Stimulated activated CD4-positive, alpha-beta T cell treated with anti-CD3 and anti-CD28 coated beads, Interleukin-1b, Interleukin-23, amount 100 ng/mL, for 1 hour (primary cell): Measurements from ENCODE around the gene PRR16.

Experiments
- DNase-seq, 2 donors: peaks; one replicate each; pipeline ENCODE4 v3.0.0-alpha.2; 2020; ENCODE audit warnings: low read depth in 2 of 2

Gene PRR16

GRCh38 chr5:120463006-120463680 lies 957 bp upstream of the PRR16 start:
- no peak for DNase-seq

- DNase-seq, result no peak
These were observed 731 bp downstream of the PRR16 start for GRCh38 chr5:120464627-120465435.

- no peak for DNase-seq
These were observed 1.4 kb downstream of the PRR16 start for GRCh38 chr5:120465436-120465961.

GRCh38 chr5:120466341-120467006 lies 2.4 kb downstream of the PRR16 start:
- no peak for DNase-seq

- no peak for DNase-seq
These were observed 7.9 kb downstream of the PRR16 start for GRCh38 chr5:120471971-120472370.

GRCh38 chr5:120472911-120473310 lies 8.8 kb downstream of the PRR16 start:
- no peak for DNase-seq

GRCh38 chr5:120473332-120473731 lies 9.2 kb downstream of the PRR16 start:
- no peak for DNase-seq

GRCh38 chr5:120476063-120476462 lies 12.0 kb downstream of the PRR16 start:
- DNase-seq, result no peak

GRCh38 chr5:120479066-120479465 lies 15.0 kb downstream of the PRR16 start:
- DNase-seq, result no peak

- DNase-seq, result no peak
These were observed 35.9 kb downstream of the PRR16 start for GRCh38 chr5:120499876-120500563.

GRCh38 chr5:120502531-120502930 lies 38.4 kb downstream of the PRR16 start:
- no peak for DNase-seq

- no peak for DNase-seq
These were observed 39.2 kb downstream of the PRR16 start for GRCh38 chr5:120503341-120503740.

GRCh38 chr5:120504057-120504456 lies 40.0 kb downstream of the PRR16 start:
- no peak for DNase-seq

GRCh38 chr5:120507197-120507596 lies 43.1 kb downstream of the PRR16 start:
- no peak for DNase-seq

GRCh38 chr5:120507800-120508463 lies 43.8 kb downstream of the PRR16 start:
- DNase-seq, result no peak

- DNase-seq, result no peak
These were observed 45.0 kb downstream of the PRR16 start for GRCh38 chr5:120509053-120509452.

GRCh38 chr5:120510098-120510637 lies 46.1 kb downstream of the PRR16 start:
- no peak for DNase-seq

GRCh38 chr5:120510994-120511686 lies 47.0 kb downstream of the PRR16 start:
- no peak for DNase-seq

- no peak for DNase-seq
These were observed 48.0 kb downstream of the PRR16 start for GRCh38 chr5:120512068-120512467.
